DOHH2 (cell line): ENCODE data around the gene WWOX.

Source experiments
- CTCF ChIP-seq: fragments of 200-600 bp; sonication (generic); IDR thresholded peaks from one replicate; pipeline ENCODE4 v1.5.1; 2014; ENCODE audit warnings: antibody characterized with exemption, mild to moderate bottlenecking, low read depth, low read length; ENCODE audit not compliant: poor library complexity, severe bottlenecking
- EZH2phosphoT487 ChIP-seq: fragments of 200-600 bp; sonication (generic); IDR thresholded peaks from 2 replicates; pipeline ENCODE4 v1.6.1; 2017; ENCODE audit warnings: borderline replicate concordance, mild to moderate bottlenecking, antibody characterized with exemption, low read length, moderate library complexity, mixed read lengths

- TF ChIP-seq EZH2phosphoT487 (no peak), CTCF (no peak)
Measured at GRCh38 chr16:78996790-78997189, 897.3 kb downstream of the WWOX start.
